Fibroblast of lung (primary cell): ENCODE measurements around the gene SLC25A44. TPM values are rescaled to one million over a fixed set of nuclear protein-coding genes. Genes with fewer than 3 reads are reported as not detected.

ENCODE experiments used
- DNase-seq, 2 donors: peaks; one replicate each; pipeline versions ENCODE4 v3.0.0 to v3.0.0-alpha.2; 2010; ENCODE audit warnings: low read depth in 2 of 2
- H2AFZ ChIP-seq: 2 replicates; pipeline ENCODE4 v1.5.1; 2012; ENCODE audit warnings: low read length, control low read depth, inconsistent platforms
- H3K27ac ChIP-seq: 2 replicates; pipeline ENCODE4 v1.5.1; 2011; ENCODE audit warnings: low read length, control low read depth; ENCODE audit not compliant: insufficient read depth
- H3K27me3 ChIP-seq: 2 replicates; pipeline ENCODE4 v1.5.1; 2011; ENCODE audit warnings: mild to moderate bottlenecking, low read length; ENCODE audit not compliant: control insufficient read depth, insufficient read depth
- H3K36me3 ChIP-seq: 2 replicates; pipeline ENCODE4 v1.5.1; 2011; ENCODE audit warnings: low read length; ENCODE audit not compliant: control insufficient read depth, insufficient read depth
- H3K4me1 ChIP-seq: 2 replicates; pipeline ENCODE4 v1.5.1; 2011; ENCODE audit warnings: low read length; ENCODE audit not compliant: control insufficient read depth, insufficient read depth; ENCODE audit errors: extremely low read depth
- H3K4me2 ChIP-seq: 2 replicates; pipeline ENCODE4 v1.5.1; 2011; ENCODE audit warnings: low read length, control low read depth; ENCODE audit not compliant: insufficient read depth; ENCODE audit errors: extremely low read depth
- H3K4me3 ChIP-seq, 4 experiments: fragments of 200-600 bp in 1 of 4; sonication (generic) in 1 of 4; replicated peaks in 1 of 4; 2 replicates each; pipeline ENCODE4 v1.5.1; 2011 to 2016; ENCODE audit warnings: low read length in 4 of 4, low read depth in 3 of 4, mild to moderate bottlenecking in 3 of 4, control low read depth in 2 of 4, inconsistent platforms in 1 of 4, mixed read lengths in 1 of 4; ENCODE audit not compliant: insufficient read depth in 1 of 4; ENCODE audit errors: control extremely low read depth in 1 of 4
- H3K79me2 ChIP-seq: 2 replicates; pipeline ENCODE4 v1.5.1; 2012; ENCODE audit warnings: mild to moderate bottlenecking, low read length, inconsistent platforms; ENCODE audit not compliant: control insufficient read depth, insufficient read depth
- H3K9ac ChIP-seq: 2 replicates; pipeline ENCODE4 v1.5.1; 2011; ENCODE audit warnings: mild to moderate bottlenecking, low read length, control low read depth; ENCODE audit not compliant: insufficient read depth
- H3K9me3 ChIP-seq: 2 replicates; pipeline ENCODE4 v1.5.1; 2012; ENCODE audit warnings: low read depth, low read length; ENCODE audit not compliant: control insufficient read depth, insufficient read depth
- H4K20me1 ChIP-seq: 2 replicates; pipeline ENCODE4 v1.5.1; 2011; ENCODE audit warnings: low read length; ENCODE audit not compliant: control insufficient read depth, insufficient read depth; ENCODE audit errors: extremely low read depth
- EZH2 ChIP-seq: IDR thresholded peaks from 2 replicates; pipeline ENCODE4 v1.5.1; 2012; ENCODE audit warnings: low read length, control low read depth, mild to moderate bottlenecking; ENCODE audit errors: missing control alignments
- polyA plus RNA-seq, 2 donors: library from polyadenylated mRNA; depleted of rRNA in 1 of 2; stranded (reverse) in 1 of 2; unstranded in 1 of 2; fragments of >200 nt; gene quantifications; 2 replicates each; pipeline ENCODE4 v1.2.1, GENCODE V29; 2011 to 2012; ENCODE audit warnings: missing spikeins in 1 of 2
- total RNA-seq: library from RNA; depleted of rRNA; stranded (reverse); fragments of >200 nt; gene quantifications from 2 replicates; pipeline ENCODE4 v1.2.1, GENCODE V29; 2014
- TF ChIP-seq, protein P1 (sequence below), 2 donors: IDR thresholded peaks in 1 of 2; conservative IDR thresholded peaks in 1 of 2; 1 replicate in 1 of 2; 2 replicates in 1 of 2; pipeline ENCODE4 v1.5.1; 2011 to 2012; ENCODE audit warnings: low read length in 2 of 2, control low read depth in 1 of 2, inconsistent platforms in 1 of 2, low read depth in 1 of 2, mild to moderate bottlenecking in 1 of 2

The SLC25A44 gene
- total and polyA plus RNA-seq, 2 donors (not counting 1 experiment from before 2014, with no cell fraction given) = 8.4 to 32.1 TPM

DNA sequence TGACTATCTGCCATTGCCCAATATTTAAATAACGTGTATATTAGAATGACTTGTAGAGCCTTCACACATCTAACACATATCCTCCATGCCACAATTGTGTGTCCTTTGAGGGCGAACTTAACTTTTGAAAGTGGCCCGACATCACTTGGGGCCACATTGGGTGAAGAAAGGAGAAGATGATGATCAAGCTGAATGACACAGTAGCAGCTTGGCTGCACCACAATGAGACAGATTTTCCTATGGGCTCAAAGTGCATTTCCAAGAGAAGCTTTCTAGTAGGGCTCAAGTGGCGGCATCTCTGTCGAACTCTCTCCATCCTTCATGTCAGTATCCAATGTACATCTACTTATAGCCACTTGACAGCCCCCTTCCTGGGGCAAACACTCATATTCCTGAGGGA is 44.3 kb downstream of the SLC25A44 start:
- Histone ChIP-seq H3K79me2 (no peaks in the 10 kb centered on the region), H3K27me3 (no peaks in the 10 kb centered on the region), H4K20me1 (no peaks in the 10 kb centered on the region), H3K4me1 (peaks cover 7% of the 10 kb centered on the region), H3K36me3 (peaks cover 7% of the 10 kb centered on the region), H2AFZ (no peak overlapping the region), H3K9ac (no peak overlapping the region), H3K4me3 (no peak overlapping the region), H3K27ac (no peak overlapping the region), H3K9me3 (no peaks in the 10 kb centered on the region), H3K4me2 (no peak overlapping the region)
- TF ChIP-seq, protein P1, sequence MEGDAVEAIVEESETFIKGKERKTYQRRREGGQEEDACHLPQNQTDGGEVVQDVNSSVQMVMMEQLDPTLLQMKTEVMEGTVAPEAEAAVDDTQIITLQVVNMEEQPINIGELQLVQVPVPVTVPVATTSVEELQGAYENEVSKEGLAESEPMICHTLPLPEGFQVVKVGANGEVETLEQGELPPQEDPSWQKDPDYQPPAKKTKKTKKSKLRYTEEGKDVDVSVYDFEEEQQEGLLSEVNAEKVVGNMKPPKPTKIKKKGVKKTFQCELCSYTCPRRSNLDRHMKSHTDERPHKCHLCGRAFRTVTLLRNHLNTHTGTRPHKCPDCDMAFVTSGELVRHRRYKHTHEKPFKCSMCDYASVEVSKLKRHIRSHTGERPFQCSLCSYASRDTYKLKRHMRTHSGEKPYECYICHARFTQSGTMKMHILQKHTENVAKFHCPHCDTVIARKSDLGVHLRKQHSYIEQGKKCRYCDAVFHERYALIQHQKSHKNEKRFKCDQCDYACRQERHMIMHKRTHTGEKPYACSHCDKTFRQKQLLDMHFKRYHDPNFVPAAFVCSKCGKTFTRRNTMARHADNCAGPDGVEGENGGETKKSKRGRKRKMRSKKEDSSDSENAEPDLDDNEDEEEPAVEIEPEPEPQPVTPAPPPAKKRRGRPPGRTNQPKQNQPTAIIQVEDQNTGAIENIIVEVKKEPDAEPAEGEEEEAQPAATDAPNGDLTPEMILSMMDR (conservative IDR thresholded peaks at IDR 0.05 in 1 of 2, IDR thresholded peaks at IDR 0.05 in 1 of 2; ENCODE audit: low read depth in 1 of 2, low read length in 2 of 2) = no peak
- no peak for TF ChIP-seq EZH2
- no peak for DNase-seq

- H3K27me3 ChIP-seq = peaks cover 10% of the 10 kb centered on the region
- no peak overlapping the region for H3K27ac ChIP-seq
- DNase-seq = peak; percentile 57 to 71
- H4K20me1 ChIP-seq = no peaks in the 10 kb centered on the region
- H3K79me2 ChIP-seq = no peaks in the 10 kb centered on the region
- H3K9me3 ChIP-seq = no peaks in the 10 kb centered on the region
- peaks cover 3% of the 10 kb centered on the region for H3K4me1 ChIP-seq
- TF ChIP-seq EZH2 = no peak
- TF ChIP-seq, protein P1 (conservative IDR thresholded peaks at IDR 0.05 in 1 of 2, IDR thresholded peaks at IDR 0.05 in 1 of 2; ENCODE audit: low read depth in 1 of 2, low read length in 2 of 2) = no peak
- H2AFZ ChIP-seq = no peak overlapping the region
- H3K9ac ChIP-seq = no peak overlapping the region
- H3K4me2 ChIP-seq = no peak overlapping the region
- peaks cover 4% of the 10 kb centered on the region for H3K36me3 ChIP-seq
- H3K4me3 ChIP-seq = no peak overlapping the region
Observed at GRCh38 chr1:156241311-156241811, 47.5 kb downstream of the SLC25A44 start.

- Histone ChIP-seq H3K9me3 (no peaks in the 10 kb centered on the region), H3K27me3 (peaks cover 10% of the 10 kb centered on the region), H3K36me3 (peaks cover 1% of the 10 kb centered on the region), H3K4me1 (peaks cover 3% of the 10 kb centered on the region), H3K9ac (no peak within 1 kb of the TSS), H3K79me2 (no peaks in the 10 kb centered on the region), H2AFZ (no peak within 1 kb of the TSS), H3K27ac (no peak within 1 kb of the TSS), H3K4me3 (no peak within 1 kb of the TSS), H3K4me2 (no peak within 1 kb of the TSS), H4K20me1 (no peaks in the 10 kb centered on the region)
- DNase-seq = no peak
- no peak for TF ChIP-seq EZH2
- TF ChIP-seq, protein P1 (conservative IDR thresholded peaks at IDR 0.05 in 1 of 2, IDR thresholded peaks at IDR 0.05 in 1 of 2; ENCODE audit: low read depth in 1 of 2, low read length in 2 of 2) = no peak
Observed at GRCh38 chr1:156241926-156242325, 48.0 kb downstream of the SLC25A44 start, which contains the start of gene BGLAP. Gene BGLAP, plus strand, starts transcription at chr1:156242184. Its CDS starts 48 bp downstream, at chr1:156242232.
